NCI-H1048 (cell line): ENCODE measurements around the gene PAXX.
A peak's percentile ranks its signal among the peaks of the same experiment; 100 is the strongest.
"Not testable (repeated sequence)": the region's sequence is repeated elsewhere in the genome, so short reads cannot be mapped to it uniquely, and the experiment has no call there.

Source experiments
- DNase-seq: peaks from one replicate; lab custom pipeline; 2025; lab: John Stamatoyannopoulos, UW

The PAXX gene

GRCh38 chr9:137032858-137033257 is 40.6 kb downstream of the PAXX start:
- DNase-seq: no peak

GRCh38 chr9:137033481-137033880 is 41.3 kb downstream of the PAXX start:
- not testable (repeated sequence) for DNase-seq

GRCh38 chr9:137034039-137034708 is 42.0 kb downstream of the PAXX start:
- no peak for DNase-seq

GRCh38 chr9:137034709-137035506 is 42.7 kb downstream of the PAXX start:
- peak; percentile 20 for DNase-seq

- no peak for DNase-seq
Observed at GRCh38 chr9:137035507-137035834, 43.2 kb downstream of the PAXX start.

- DNase-seq: no peak
Observed at GRCh38 chr9:137035937-137036336, 43.7 kb downstream of the PAXX start.

- no peak for DNase-seq
Observed at GRCh38 chr9:137037035-137037434, 44.8 kb downstream of the PAXX start.

- no peak for DNase-seq
Observed at GRCh38 chr9:137037483-137037882, 45.3 kb downstream of the PAXX start.

- DNase-seq: no peak
Observed at GRCh38 chr9:137038916-137039315, 46.7 kb downstream of the PAXX start.

- no peak for DNase-seq
Observed at GRCh38 chr9:137039611-137040366, 47.6 kb downstream of the PAXX start.

- no peak for DNase-seq
Observed at GRCh38 chr9:137040568-137040967, 48.3 kb downstream of the PAXX start.

- DNase-seq: no peak
Observed at GRCh38 chr9:137041124-137041523, 48.9 kb downstream of the PAXX start.

GRCh38 chr9:137042751-137043727 is 50.8 kb downstream of the PAXX start:
- DNase-seq: no peak
